ELF-1 (cell line): Measurements from ENCODE around the gene CTCFL.
"Not testable (repeated sequence)": the region's sequence is repeated elsewhere in the genome, so short reads cannot be mapped to it uniquely, and the experiment has no call there.

Experiments
- DNase-seq: peaks from one replicate; pipeline ENCODE4 v3.0.0-alpha.2; 2016; ENCODE audit warnings: low read depth, low spot score

Gene CTCFL

DNA sequence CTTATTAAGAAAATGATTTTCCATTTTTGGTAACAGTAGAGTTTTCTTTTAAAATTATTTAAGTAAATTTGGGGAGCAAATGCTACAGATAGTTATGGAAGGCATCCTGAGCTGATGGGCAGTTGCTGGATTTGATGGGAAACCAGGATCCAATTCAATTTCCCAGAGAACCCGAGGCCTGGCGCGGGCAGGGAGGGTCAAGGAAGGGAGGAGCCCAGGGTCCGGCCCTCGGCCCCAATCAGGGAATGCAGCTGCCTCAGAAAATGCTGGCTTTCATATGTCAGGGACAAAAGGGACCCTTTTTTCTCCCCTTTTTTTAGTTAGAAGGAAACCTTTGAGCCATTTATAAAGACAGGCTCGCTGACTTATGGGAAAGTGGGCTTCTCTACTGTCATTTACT, 42.1 kb downstream of the CTCFL start:
- DNase-seq = no peak

DNA sequence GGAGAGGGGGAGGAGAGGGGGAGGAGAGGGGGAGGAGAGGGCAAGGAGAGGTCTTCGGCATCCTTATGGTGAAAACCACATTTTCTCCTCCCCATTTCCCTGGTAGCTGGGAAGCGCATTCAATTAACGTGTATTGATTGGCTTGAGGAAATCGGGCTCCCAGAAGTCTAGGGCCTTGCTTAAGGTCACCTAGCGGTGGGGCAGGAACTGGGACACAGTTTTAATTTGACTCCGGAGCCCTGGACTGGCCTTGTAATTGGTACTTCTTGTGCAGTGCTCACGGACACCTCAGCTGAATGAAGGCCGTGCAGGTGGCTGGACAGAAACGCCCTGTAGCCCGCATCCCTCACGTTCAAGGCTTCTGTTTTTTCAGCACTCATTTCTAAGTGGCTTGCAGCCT, 42.8 kb downstream of the CTCFL start:
- DNase-seq = no peak

GRCh38 chr20:57481281-57481711, 43.6 kb downstream of the CTCFL start:
- DNase-seq = no peak

DNA sequence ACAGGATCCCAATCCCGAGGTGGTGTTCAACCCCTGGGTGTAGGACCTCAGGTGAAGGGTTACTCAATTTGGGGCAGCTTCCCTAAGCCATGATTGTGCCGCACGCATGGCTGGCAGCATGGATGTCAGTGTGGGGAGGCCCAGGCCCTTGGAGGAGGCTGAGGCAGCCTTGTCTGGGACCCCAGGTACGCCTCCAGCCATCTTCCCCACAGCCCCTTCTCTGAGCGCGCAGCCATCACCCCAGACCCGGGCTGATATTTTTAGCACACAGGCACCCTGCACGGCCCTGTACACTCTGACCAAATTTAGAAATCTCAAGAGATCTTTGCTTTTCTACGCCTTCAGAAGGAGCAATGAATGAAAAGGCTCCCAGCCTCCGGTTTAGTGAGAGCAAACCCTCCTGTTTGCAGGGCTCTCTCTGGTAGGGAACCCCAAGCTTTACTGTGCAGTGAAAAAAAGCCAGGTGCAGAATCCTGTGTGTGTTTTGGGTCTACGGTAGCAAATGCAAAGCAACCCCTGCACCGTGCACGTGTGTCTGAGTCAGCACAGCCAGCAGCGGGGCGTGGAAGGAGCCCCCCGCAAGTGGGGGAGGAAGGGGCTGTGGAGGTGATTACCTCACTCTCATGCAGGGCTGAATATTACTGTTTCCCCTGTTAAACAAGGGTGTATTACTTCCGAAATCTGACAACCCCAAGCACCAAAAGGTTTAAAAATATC, 44.3 kb downstream of the CTCFL start:
- DNase-seq = no peak

DNA sequence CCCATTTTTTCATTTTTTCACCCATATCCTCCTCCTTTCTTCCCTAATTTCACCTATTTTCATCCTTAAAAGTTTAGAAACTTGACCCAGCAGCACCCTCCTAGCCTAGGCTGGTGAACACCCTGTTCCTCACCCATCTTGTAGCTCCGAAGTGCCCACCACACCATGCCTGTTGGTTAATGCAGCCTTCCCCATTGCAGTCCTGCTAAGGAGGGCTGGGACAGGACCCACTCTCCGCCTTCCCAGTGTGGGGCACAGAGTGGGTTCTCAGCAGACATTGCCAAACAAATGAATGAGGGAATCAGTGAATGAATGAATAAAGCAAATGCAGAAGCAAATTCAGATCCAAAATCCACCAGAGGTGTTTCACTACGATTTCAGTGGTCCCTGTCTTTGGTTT, 45.7 kb downstream of the CTCFL start:
- no peak for DNase-seq

DNA sequence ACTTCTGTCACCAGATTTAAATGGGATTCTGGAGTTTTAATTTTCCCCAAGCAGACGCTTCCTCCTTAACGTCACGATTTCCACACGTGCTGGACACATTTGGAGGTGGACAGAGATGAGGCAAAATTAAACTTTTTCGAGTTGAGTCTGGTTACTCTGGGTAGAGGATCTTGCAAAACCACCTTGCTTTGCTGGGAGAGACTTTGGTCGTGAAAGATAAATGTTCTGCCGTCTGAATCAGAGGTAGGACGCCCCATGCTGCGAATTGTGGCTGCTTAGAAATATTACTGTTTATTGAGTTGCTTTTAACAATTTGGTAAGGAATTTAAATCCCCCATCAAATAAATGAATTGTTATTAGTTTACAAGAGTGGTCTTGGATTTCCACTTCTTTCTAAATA, 46.8 kb downstream of the CTCFL start:
- DNase-seq = no peak

DNA sequence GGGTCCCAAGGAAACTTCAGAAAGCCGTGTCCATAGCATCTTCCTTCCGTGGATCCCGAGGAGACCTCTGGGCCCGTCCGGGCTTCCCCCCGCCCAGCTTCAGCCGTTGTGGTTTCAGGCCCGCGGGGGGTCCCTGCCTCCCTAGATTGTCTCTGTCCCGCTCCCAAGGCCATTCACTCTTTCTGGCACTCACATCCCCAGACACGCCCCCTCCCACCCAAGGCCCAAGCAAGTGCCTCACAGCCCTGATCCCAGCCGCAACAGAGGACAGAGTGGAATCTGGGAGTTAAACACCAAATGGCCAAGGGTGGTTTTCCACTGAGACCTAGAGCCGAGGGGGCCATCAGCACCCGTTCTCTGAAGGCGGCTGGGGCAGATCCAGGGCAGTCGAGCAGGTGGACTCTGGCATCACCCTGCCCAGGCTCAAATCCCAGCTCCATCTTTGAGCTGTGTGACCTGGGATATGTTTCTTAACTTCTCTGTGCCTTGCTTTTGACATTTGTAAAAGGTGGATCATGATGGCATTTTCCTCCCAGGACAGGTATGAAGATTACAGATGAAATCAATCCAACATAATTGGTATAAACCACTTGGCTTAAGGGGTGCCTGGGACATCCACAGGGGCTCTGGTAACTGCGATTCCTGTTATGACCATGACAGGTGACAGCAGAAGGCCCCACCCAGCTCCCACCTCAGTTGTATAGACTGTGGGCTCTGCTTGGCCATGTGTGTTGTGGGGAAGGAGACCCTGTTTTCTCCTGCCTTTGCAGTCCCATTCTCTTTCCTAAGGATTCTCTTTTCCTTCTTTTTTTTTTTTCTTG, 48.1 kb downstream of the CTCFL start:
- no peak for DNase-seq

DNA sequence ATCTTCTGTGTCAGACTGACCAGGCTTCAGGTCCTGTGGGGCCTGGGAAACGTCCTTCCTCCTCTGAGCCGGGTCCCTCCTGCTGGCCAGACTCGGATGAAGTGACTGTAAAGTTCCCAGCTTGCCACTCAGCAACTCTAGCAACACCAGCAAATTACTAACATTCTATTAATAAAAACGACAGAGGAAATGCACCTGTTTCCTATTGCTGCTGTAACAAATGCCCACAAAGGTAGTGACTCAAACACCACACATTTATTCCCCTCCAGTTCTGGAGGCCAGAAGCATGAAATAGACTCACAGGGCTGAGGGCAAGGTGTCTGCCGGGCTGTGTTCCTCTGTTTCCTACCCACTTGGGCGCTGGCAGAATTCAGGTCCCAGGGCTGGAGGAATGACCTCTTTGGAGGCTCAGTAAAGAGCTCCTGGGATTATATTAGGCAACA, 48.8 kb downstream of the CTCFL start:
- no peak for DNase-seq

GRCh38 chr20:57475388-57476083, 49.4 kb downstream of the CTCFL start:
- DNase-seq = no peak

DNA sequence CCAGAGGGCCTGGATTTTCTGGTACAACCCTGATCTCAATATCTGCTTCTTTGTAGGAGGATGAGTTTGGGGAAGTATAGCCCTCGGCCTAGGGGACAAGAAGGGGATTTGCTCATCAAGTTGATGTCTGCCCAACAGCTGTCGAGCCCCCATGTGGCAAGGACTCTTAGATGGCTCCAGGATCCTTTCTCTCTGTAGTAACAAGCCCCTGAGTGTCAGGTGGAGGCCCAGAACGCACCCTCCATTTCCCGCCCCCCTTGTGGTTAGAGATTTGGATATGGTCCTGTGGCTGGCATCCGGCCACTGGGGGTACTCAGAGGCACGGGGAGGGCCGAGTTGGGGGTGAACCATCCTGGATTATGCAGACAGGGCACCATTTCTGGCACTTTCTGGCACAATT, 50.1 kb downstream of the CTCFL start:
- DNase-seq = no peak

DNA sequence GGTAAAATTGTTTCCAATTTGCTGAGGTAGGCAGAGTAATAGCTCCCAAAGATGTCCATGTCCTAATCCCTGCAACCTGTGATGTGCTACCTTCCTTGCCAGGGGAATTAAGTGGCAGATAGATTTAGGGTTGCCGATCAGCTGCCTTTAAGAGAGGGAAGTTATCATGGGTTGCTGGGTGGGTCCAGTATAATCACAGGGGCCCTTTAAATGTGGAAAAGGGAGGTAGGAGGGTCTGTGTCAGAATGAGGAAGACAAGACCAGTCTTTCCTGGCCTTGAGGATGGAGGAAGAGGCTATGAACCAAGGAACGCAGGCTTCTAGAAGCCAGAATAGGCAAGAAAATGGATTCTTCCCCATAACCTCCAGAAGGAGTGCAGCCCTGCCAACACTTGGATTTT, 50.7 kb downstream of the CTCFL start:
- no peak for DNase-seq

DNA sequence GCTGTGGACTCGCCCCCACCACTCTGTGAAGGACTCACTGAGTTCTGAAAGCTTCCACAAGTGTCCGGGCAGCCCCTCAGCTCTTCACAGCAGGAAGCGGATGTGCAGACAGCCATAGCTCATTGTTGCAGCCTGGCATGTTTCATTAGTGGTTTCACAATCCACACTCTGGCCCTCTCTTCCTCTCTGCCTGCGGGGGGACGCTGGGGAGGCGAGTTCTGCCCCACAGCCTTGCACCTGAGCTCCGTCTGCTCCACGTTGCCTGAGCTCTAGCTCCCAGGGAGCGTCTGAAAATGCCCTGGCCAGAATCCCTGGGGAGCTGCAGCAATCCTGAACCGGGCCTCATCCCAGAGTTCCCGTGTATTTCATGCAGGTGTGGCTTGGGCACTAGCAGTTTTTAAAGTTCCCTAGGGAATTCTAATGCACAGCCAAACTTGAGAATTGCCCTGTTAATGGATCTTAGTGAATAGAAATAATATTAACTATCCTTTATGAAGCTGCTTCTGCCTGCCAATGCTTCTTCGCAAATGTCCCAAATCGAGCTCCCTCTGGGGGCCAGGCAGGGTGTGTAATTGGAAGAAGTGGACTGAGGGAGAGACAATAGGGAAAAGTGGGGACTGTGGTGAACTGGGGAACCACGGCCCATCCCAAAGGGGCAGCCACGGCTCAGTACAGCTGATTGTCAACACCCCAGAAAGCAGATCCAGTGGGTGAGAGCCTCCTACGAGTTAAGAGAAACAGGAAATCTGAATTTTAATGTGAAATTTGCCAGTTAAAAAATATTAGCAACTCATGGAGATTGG, 51.5 kb downstream of the CTCFL start:
- no peak for DNase-seq

GRCh38 chr20:57472474-57472873, 52.5 kb downstream of the CTCFL start:
- not testable (repeated sequence) for DNase-seq

DNA sequence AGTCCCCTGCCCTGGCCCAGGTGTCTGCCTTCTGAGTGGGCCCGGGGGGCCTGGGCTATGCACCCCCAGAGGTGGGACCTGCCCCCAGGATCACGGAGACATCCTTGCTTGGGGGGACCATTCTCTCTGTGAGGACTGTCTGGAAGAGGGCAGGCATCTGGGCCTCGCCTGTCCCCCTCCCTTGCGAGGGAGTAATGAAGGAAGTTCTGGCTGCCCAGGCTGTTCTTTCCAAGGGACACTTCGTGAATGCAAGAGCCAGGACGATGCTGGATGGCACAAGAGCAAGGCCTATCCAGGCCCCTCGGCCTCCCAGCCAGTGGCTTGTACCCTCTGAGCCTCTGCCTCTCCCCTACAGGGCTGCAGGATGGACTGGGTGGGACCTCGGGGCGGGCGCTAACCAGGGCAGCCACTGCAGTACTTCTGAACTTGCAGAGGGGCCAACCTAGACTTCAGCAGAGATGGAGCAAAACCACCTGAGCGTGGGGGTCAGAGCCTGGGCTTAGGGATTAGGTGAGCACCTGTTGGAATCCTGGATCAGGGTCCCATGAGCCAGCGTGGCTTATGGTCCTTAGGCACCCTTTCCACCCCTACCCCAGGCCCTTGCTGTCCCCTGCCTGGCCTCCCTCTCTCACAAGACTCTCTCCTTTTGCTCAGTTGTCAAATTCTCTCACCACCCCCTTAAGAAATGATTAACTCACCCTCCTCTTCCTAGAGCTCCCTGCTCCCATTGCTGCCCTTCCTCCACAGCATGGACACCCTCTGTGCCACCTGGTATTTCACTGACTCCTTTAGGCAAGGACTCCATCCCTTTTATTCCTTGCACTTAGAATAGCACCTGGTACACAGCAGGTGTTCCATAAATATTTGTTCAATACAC, 53.2 kb downstream of the CTCFL start:
- DNase-seq = no peak

DNA sequence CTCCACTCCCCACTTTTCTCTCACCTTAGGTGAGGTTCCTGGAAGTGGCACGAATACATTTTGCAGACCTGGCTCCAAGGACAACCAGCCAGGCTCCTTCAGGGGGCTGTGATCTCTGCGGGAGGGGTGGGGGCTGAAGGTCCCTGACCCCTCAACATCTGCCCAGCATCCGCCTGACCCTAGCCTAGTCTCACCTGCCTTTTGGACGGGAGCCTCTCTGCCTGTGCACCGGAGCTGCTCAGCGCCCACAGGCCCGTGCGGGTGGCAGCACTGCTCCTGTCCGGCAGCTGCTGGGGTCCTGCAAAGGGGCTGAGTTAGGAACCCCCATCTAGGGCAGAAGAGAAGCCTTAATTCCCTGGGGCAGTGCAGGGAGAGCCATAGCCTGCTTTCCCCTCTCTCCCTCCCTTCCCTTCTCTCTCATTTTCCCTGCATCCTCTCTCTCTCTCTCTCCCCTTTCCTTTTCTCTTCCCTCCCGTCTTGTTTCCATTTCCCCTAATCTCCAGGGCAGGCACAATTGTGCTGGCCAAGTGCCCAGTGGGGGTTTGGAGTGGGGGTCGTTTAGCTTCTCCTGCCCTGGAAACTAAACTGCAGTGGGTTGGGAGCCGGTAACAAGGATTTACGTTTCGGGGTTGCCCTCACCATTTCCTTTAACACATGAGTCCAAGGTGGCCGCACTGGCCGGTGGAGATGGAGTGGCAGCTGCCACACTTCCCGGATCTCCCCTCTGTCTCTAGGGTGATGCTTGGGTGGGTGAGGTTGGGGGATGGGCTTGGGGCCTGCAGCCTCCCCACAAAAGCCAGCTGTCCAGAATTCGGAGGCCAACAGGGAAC, 54.1 kb downstream of the CTCFL start:
- DNase-seq = no peak

DNA sequence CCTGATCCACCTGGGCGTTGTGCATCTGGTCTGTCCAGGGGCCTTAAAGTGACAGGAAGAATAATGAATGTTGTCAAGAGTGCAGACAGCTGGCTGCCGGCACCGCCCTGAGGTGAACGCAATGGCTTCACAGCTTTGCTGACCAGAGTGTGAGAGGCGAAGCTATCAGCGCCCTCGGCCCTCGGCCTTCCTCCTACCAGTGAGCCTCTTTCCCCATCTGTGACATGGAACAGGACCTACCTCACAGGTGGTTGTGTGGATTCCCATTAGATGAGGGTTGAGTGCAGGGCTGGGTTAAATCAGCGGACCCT, 54.8 kb downstream of the CTCFL start:
- peak; percentile 79 for DNase-seq

- peak; percentile 94 for DNase-seq
Observed at GRCh38 chr20:57469418-57470211, 55.3 kb downstream of the CTCFL start.

DNA sequence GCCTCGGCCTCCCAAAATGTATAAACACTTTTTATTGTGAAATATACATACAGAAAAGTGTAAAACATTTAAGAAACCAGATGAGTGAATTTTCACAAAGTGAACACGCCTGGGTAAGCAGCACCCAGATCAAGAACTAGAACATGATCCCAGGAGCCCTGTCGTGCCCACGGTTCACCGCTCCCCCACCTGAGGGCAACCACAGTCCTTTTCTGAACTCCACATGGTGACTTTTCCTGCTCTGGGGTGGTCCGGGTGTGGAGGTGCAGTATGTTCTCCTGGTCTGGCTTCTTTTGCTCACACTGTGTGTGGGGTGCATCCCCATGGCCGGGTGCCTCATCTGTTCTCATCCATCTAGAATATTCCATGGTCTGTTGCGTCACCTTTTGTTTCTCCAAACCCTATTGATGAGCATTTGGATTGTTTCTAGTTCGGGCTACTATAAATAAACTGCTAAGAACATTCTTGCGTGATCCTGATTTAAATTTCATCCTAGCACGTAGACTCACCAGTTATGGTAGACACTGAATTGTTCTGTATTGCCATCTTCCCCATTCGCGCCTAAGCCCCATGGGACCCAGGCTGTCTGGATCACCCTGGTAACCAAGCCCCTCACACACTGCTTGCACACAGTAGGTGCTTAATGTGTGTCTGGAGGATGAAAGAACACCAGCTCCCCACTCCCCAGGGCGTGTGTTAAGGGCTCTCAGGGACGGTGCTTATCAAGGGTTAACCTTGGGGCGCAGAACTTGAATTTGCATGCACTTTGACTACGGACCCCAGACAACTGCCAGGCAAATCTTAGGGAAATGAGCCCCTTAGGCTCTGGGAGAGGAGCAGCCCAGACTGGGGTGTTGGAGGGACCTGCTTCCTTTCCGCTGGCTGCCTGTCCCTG, 56.2 kb downstream of the CTCFL start:
- no peak for DNase-seq
